ENCODE measurements around the gene GRIN3B.

The GRIN3B gene

GRCh38 chr19:993361-993830 is 6.8 kb upstream of the GRIN3B start:
- no peak for TF ChIP-seq CTCF (IDR thresholded peaks at IDR 0.05)
- no peaks in the 10 kb centered on the region for H3K36me3 ChIP-seq (ENCODE audit: control insufficient read depth, insufficient read depth, low read length)
- H3K4me1 ChIP-seq, result peaks cover 4% of the 10 kb centered on the region
- H3K27me3 ChIP-seq (ENCODE audit: control insufficient read depth, insufficient read depth, low read length), result no peaks in the 10 kb centered on the region
- no peaks in the 10 kb centered on the region for H3K9me3 ChIP-seq (ENCODE audit: control insufficient read depth, low read length)
- no peak overlapping the region for H3K4me3 ChIP-seq (ENCODE audit: low read depth, low read length)
- H3K9ac ChIP-seq, result no peak overlapping the region
- H3K4me2 ChIP-seq (ENCODE audit: low read length), result no peak overlapping the region
- no peaks in the 10 kb centered on the region for H3K79me2 ChIP-seq
- H2AFZ ChIP-seq, result no peak overlapping the region
- H3K27ac ChIP-seq, result no peak overlapping the region

- no peaks in the 10 kb centered on the region for H3K36me3 ChIP-seq (ENCODE audit: control insufficient read depth, insufficient read depth, low read length)
- TF ChIP-seq CTCF (IDR thresholded peaks at IDR 0.05), result no peak
- H3K4me1 ChIP-seq, result peaks cover 4% of the 10 kb centered on the region
- peaks cover 3% of the 10 kb centered on the region for H3K27me3 ChIP-seq (ENCODE audit: control insufficient read depth, insufficient read depth, low read length)
- no peak overlapping the region for H3K27ac ChIP-seq
- no peak overlapping the region for H3K4me2 ChIP-seq (ENCODE audit: low read length)
- no peak overlapping the region for H3K9ac ChIP-seq
- H3K9me3 ChIP-seq (ENCODE audit: control insufficient read depth, low read length), result no peaks in the 10 kb centered on the region
- no peak overlapping the region for H3K4me3 ChIP-seq (ENCODE audit: low read depth, low read length)
- no peak overlapping the region for H2AFZ ChIP-seq
- no peaks in the 10 kb centered on the region for H3K79me2 ChIP-seq
These were observed 6.3 kb upstream of the GRIN3B start for GRCh38 chr19:993831-994393.

- Histone ChIP-seq H3K4me3 (ENCODE audit: low read depth, low read length) (no peak overlapping the region), H3K4me2 (ENCODE audit: low read length) (no peak overlapping the region), H3K9me3 (ENCODE audit: control insufficient read depth, low read length) (no peaks in the 10 kb centered on the region), H3K9ac (no peak overlapping the region), H3K27me3 (ENCODE audit: control insufficient read depth, insufficient read depth, low read length) (peaks cover 3% of the 10 kb centered on the region), H3K27ac (no peak overlapping the region), H2AFZ (no peak overlapping the region), H3K36me3 (ENCODE audit: control insufficient read depth, insufficient read depth, low read length) (no peaks in the 10 kb centered on the region), H3K4me1 (peaks cover 4% of the 10 kb centered on the region), H3K79me2 (no peaks in the 10 kb centered on the region)
- no peak for TF ChIP-seq CTCF (IDR thresholded peaks at IDR 0.05)
These were observed 5.7 kb upstream of the GRIN3B start for GRCh38 chr19:994516-994915.

GRCh38 chr19:995051-995827 is 5.0 kb upstream of the GRIN3B start:
- Histone ChIP-seq H3K27me3 (ENCODE audit: control insufficient read depth, insufficient read depth, low read length) (peaks cover 3% of the 10 kb centered on the region), H3K4me1 (peaks cover 4% of the 10 kb centered on the region), H3K36me3 (ENCODE audit: control insufficient read depth, insufficient read depth, low read length) (no peaks in the 10 kb centered on the region), H2AFZ (no peak overlapping the region), H3K9ac (no peak overlapping the region), H3K27ac (no peak overlapping the region), H3K4me3 (ENCODE audit: low read depth, low read length) (no peak overlapping the region), H3K79me2 (no peaks in the 10 kb centered on the region), H3K9me3 (ENCODE audit: control insufficient read depth, low read length) (no peaks in the 10 kb centered on the region), H3K4me2 (ENCODE audit: low read length) (no peak overlapping the region)
- TF ChIP-seq CTCF (IDR thresholded peaks at IDR 0.05), result no peak

Data from parathyroid adenoma (tissue), 2 donors.